LNCAP (cell line): ENCODE results near the gene WDFY2.

ENCODE experiments used
- CTCF ChIP-seq: fragments of 450-650 bp; IDR thresholded peaks from 2 replicates; pipeline ENCODE4 v1.5.1; 2017; ENCODE audit warnings: mild to moderate bottlenecking

WDFY2 gene

GRCh38 chr13:51612867-51613266 lies 28.6 kb downstream of the WDFY2 start:
- no peak for TF ChIP-seq CTCF

GRCh38 chr13:51613535-51613934 lies 29.3 kb downstream of the WDFY2 start:
- no peak for TF ChIP-seq CTCF

- no peak for TF ChIP-seq CTCF
Observed at GRCh38 chr13:51614350-51614786, 30.1 kb downstream of the WDFY2 start.

DNA sequence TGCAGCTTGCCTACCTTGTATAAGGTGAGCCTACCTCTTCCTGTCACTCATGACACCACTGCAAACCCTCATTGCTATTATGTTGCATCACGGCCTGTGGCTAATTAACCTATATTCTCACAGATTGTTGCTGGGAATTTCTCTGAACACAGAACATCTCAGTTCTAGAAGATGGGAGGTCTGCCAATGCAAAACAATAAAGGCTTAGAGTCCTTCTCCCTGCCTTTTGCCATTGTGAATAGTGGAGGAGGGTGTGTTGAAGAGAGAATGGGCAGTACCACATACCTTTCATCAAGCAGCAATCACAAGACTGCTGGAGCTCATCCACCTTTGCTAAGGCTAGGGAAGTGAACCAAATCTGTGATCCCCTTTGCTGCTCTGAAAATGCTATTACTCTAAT lies 34.4 kb downstream of the WDFY2 start:
- TF ChIP-seq CTCF, result no peak

- no peak for TF ChIP-seq CTCF
Observed at GRCh38 chr13:51619614-51620013, 35.4 kb downstream of the WDFY2 start.

- no peak for TF ChIP-seq CTCF
Observed at GRCh38 chr13:51620165-51620983, 36.1 kb downstream of the WDFY2 start.

DNA sequence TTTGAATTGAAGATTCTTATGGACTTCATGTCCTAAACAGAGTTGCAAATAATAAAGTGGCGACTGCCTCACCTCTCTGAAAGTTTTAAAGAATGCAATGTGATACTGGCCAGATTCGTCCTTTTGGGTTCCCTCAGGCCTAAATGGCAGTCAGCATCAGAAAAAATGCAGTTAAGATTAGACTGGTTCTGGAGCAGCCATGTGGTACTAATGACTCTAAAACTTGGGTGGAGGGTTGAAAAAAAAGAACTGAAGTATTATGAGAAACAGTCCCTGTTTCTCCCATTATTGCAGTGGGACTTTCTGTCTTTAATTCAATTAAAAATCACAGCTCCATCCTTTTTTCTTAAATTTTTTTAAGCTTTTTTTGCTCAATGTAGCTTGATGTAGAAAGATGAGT lies 37.3 kb downstream of the WDFY2 start:
- no peak for TF ChIP-seq CTCF
